Measurements from ENCODE around the gene PRRC2C.

PRRC2C gene

DNA sequence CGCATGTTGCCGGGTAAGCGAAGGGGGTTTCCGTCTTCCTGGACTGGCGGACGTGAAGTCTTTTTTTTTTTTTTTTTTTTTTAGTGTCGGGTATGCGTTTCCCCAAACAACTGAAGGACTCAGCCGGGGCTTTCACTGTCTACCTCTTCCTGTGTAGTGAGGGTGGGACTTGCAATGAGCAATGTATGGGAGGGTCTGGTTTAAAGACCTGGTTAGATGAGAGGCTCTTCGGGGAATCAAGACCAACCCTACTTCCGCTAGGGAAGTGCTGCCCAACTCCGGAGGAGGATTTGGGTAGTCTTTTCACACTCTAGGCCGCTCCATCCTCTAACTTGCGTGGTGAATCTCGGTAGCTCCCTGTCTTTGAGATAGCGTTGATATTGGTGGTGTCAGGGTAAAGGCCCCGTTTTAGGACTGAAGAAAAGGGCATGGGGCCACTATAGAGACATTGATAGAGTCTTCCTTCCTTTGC, 754 bp downstream of the PRRC2C start:
- Histone ChIP-seq H3K27me3 (replicated peaks; ENCODE audit: insufficient read depth, low read length) (no peaks in the 10 kb centered on the region), H3K9me3 (replicated peaks; ENCODE audit: insufficient read depth, low read length) (no peaks in the 10 kb centered on the region), H3K9me2 (replicated peaks; ENCODE audit: insufficient read depth, low read length) (no peaks in the 10 kb centered on the region), H3K79me2 (ENCODE audit: low read length) (peaks cover 62% of the 10 kb centered on the region), H3K4me2 (ENCODE audit: low read depth, low read length) (peak overlapping the region; percentile 80), H3F3A (ENCODE audit: insufficient read depth, low read length) (peaks cover 24% of the 10 kb centered on the region), H3K4me1 (ENCODE audit: low read length) (peaks cover 16% of the 10 kb centered on the region), H2AFZ (ENCODE audit: low read length) (peak overlapping the region; percentile 73; the same call in 1 of the 2 replicates), H4K20me1 (ENCODE audit: insufficient read depth, low read length) (peaks cover 49% of the 10 kb centered on the region), H3K36me3 (replicated peaks; ENCODE audit: insufficient read depth, low read length) (peaks cover 11% of the 10 kb centered on the region), H3K27ac (ENCODE audit: low read length) (peak overlapping the region; percentile 96), H3K4me3 (ENCODE audit: low read length) (peak overlapping the region; percentile 99), H3K9ac (ENCODE audit: low read length) (peak overlapping the region; percentile 99)
- DNase-seq, result peak; percentile 68
- TF ChIP-seq EZH2phosphoT487 (IDR thresholded peaks at IDR 0.05; ENCODE audit: low read length), result no peak
- TF ChIP-seq, protein P1, sequence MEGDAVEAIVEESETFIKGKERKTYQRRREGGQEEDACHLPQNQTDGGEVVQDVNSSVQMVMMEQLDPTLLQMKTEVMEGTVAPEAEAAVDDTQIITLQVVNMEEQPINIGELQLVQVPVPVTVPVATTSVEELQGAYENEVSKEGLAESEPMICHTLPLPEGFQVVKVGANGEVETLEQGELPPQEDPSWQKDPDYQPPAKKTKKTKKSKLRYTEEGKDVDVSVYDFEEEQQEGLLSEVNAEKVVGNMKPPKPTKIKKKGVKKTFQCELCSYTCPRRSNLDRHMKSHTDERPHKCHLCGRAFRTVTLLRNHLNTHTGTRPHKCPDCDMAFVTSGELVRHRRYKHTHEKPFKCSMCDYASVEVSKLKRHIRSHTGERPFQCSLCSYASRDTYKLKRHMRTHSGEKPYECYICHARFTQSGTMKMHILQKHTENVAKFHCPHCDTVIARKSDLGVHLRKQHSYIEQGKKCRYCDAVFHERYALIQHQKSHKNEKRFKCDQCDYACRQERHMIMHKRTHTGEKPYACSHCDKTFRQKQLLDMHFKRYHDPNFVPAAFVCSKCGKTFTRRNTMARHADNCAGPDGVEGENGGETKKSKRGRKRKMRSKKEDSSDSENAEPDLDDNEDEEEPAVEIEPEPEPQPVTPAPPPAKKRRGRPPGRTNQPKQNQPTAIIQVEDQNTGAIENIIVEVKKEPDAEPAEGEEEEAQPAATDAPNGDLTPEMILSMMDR (IDR thresholded peaks at IDR 0.05; ENCODE audit: low read length), result no peak
- TF ChIP-seq EZH2 (optimal IDR thresholded peaks at IDR 0.05; ENCODE audit: low read depth, low read length), result no peak

DNA sequence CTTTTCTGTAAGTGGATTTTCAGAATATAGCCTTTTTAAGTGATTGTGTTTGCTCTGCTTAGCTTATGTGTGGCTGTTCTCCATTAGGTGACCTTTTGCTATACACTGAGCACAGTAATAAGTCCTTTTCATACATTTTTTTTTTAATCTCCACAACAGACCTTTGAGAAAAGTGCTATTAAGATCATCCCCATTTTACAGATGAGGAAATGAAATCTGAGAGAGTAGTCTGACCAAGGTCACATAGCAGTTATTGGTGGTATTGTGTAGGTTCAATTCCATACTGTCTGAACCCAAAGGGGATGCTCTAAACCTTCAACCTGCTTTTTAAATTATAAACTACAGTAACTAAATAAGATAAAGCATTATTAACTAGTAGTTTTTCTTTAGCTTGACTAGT, 1.7 kb downstream of the PRRC2C start:
- H3K9me3 ChIP-seq (replicated peaks; ENCODE audit: insufficient read depth, low read length), result no peaks in the 10 kb centered on the region
- H3K27me3 ChIP-seq (replicated peaks; ENCODE audit: insufficient read depth, low read length), result no peaks in the 10 kb centered on the region
- no peak overlapping the region for H2AFZ ChIP-seq (ENCODE audit: low read length)
- peaks cover 57% of the 10 kb centered on the region for H4K20me1 ChIP-seq (ENCODE audit: insufficient read depth, low read length)
- TF ChIP-seq EZH2 (optimal IDR thresholded peaks at IDR 0.05; ENCODE audit: low read depth, low read length) (no peak), EZH2phosphoT487 (IDR thresholded peaks at IDR 0.05; ENCODE audit: low read length) (no peak)
- TF ChIP-seq, protein P1 (IDR thresholded peaks at IDR 0.05; ENCODE audit: low read length), result no peak
- H3K4me2 ChIP-seq (ENCODE audit: low read depth, low read length), result peak overlapping the region; percentile 80
- H3K36me3 ChIP-seq (replicated peaks; ENCODE audit: insufficient read depth, low read length), result peaks cover 11% of the 10 kb centered on the region
- no peak for DNase-seq
- no peak overlapping the region for H3K27ac ChIP-seq (ENCODE audit: low read length)
- H3K4me3 ChIP-seq (ENCODE audit: low read length), result peak overlapping the region; percentile 99
- no peaks in the 10 kb centered on the region for H3K9me2 ChIP-seq (replicated peaks; ENCODE audit: insufficient read depth, low read length)
- peaks cover 16% of the 10 kb centered on the region for H3K4me1 ChIP-seq (ENCODE audit: low read length)
- H3F3A ChIP-seq (ENCODE audit: insufficient read depth, low read length), result peaks cover 24% of the 10 kb centered on the region
- peaks cover 71% of the 10 kb centered on the region for H3K79me2 ChIP-seq (ENCODE audit: low read length)
- peak overlapping the region; percentile 99; the same call in 1 of the 2 replicates for H3K9ac ChIP-seq (ENCODE audit: low read length)

DNA sequence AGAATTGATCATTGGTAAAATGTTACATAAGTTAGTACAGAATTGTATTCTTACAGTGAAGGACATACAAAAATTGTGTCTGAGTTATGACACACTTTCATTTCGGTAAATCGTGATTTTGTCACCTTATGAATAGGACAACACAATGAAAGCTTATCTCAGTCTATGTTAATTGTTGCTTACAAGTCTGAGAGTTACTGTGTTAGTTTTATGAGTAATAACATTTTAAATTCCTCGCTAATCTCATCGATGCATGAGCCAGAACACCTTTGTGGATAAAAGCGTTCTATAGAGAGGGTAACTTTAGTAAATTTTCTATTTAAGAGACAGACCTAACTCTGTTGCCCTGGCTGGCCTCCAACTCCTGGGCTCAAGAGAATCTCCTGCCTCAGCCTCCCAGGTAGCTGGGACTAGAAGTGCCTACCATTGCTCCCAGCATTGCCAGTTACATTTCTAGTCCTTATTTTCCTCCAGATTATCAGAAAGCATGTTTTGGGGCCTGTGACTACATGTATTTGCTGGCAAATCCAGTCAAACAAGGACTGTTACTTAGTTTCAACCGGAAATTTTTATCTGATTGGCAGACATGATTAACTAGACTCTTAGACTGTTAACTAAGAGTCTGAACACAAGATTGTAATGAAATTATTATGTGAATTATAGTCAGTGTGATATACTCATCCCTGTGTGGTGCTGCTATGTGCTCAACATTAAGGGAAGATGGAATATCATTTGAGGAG, 3.0 kb downstream of the PRRC2C start:
- TF ChIP-seq EZH2phosphoT487 (IDR thresholded peaks at IDR 0.05; ENCODE audit: low read length) (no peak), EZH2 (optimal IDR thresholded peaks at IDR 0.05; ENCODE audit: low read depth, low read length) (no peak)
- TF ChIP-seq, protein P1 (IDR thresholded peaks at IDR 0.05; ENCODE audit: low read length), result no peak
- DNase-seq, result no peak
- no peaks in the 10 kb centered on the region for H3K9me2 ChIP-seq (replicated peaks; ENCODE audit: insufficient read depth, low read length)
- no peak overlapping the region for H2AFZ ChIP-seq (ENCODE audit: low read length)
- peaks cover 16% of the 10 kb centered on the region for H3K4me1 ChIP-seq (ENCODE audit: low read length)
- no peak overlapping the region for H3K9ac ChIP-seq (ENCODE audit: low read length)
- peaks cover 83% of the 10 kb centered on the region for H3K79me2 ChIP-seq (ENCODE audit: low read length)
- peaks cover 24% of the 10 kb centered on the region for H3F3A ChIP-seq (ENCODE audit: insufficient read depth, low read length)
- peaks cover 11% of the 10 kb centered on the region for H3K36me3 ChIP-seq (replicated peaks; ENCODE audit: insufficient read depth, low read length)
- no peaks in the 10 kb centered on the region for H3K27me3 ChIP-seq (replicated peaks; ENCODE audit: insufficient read depth, low read length)
- H3K4me2 ChIP-seq (ENCODE audit: low read depth, low read length), result peak overlapping the region; percentile 80
- H3K9me3 ChIP-seq (replicated peaks; ENCODE audit: insufficient read depth, low read length), result no peaks in the 10 kb centered on the region
- no peak overlapping the region for H3K27ac ChIP-seq (ENCODE audit: low read length)
- H3K4me3 ChIP-seq (ENCODE audit: low read length), result no peak overlapping the region; the same call in 1 of the 2 replicates
- peaks cover 66% of the 10 kb centered on the region for H4K20me1 ChIP-seq (ENCODE audit: insufficient read depth, low read length)

All from MM.1S (cell line).